PFSK-1 (cell line): Measurements from ENCODE around the gene CRADD.

ENCODE experiments used
- FOXP2 ChIP-seq: optimal IDR thresholded peaks from 2 replicates; pipeline ENCODE3; 2011; ENCODE audit warnings: borderline replicate concordance, control low read depth, inconsistent platforms; ENCODE audit not compliant: insufficient read depth; ENCODE audit errors: extremely low read length, extremely low read depth
- POLR2AphosphoS5 ChIP-seq: IDR thresholded peaks from 2 replicates; pipeline ENCODE4 v1.6.1; 2012; ENCODE audit warnings: low read depth, mild to moderate bottlenecking, control low read depth, low read length, moderate library complexity
- SIN3A ChIP-seq: IDR thresholded peaks from 2 replicates; pipeline ENCODE4 v1.6.1; 2012; ENCODE audit warnings: mild to moderate bottlenecking, low read length, moderate library complexity, borderline replicate concordance; ENCODE audit not compliant: insufficient read depth
- TAF1 ChIP-seq: IDR thresholded peaks from 2 replicates; pipeline ENCODE4 v1.6.1; 2012; ENCODE audit warnings: low read length, control low read depth, borderline replicate concordance; ENCODE audit not compliant: insufficient read depth
- TF ChIP-seq, protein P1 (sequence below), 2 experiments: IDR thresholded peaks; 2 replicates each; pipeline versions ENCODE4 v1.6.1 to v1.8.0; 2011 to 2012; ENCODE audit warnings: low read depth in 2 of 2, low read length in 2 of 2, control low read depth in 1 of 2, inconsistent platforms in 1 of 2, mild to moderate bottlenecking in 1 of 2, moderate library complexity in 1 of 2; ENCODE audit not compliant: insufficient read depth in 1 of 2

The CRADD gene

GRCh38 chr12:93827669-93828068 is 150.5 kb downstream of the CRADD start:
- TF ChIP-seq SIN3A (no peak), POLR2AphosphoS5 (no peak), FOXP2 (no peak), TAF1 (no peak)
- TF ChIP-seq, protein P1, sequence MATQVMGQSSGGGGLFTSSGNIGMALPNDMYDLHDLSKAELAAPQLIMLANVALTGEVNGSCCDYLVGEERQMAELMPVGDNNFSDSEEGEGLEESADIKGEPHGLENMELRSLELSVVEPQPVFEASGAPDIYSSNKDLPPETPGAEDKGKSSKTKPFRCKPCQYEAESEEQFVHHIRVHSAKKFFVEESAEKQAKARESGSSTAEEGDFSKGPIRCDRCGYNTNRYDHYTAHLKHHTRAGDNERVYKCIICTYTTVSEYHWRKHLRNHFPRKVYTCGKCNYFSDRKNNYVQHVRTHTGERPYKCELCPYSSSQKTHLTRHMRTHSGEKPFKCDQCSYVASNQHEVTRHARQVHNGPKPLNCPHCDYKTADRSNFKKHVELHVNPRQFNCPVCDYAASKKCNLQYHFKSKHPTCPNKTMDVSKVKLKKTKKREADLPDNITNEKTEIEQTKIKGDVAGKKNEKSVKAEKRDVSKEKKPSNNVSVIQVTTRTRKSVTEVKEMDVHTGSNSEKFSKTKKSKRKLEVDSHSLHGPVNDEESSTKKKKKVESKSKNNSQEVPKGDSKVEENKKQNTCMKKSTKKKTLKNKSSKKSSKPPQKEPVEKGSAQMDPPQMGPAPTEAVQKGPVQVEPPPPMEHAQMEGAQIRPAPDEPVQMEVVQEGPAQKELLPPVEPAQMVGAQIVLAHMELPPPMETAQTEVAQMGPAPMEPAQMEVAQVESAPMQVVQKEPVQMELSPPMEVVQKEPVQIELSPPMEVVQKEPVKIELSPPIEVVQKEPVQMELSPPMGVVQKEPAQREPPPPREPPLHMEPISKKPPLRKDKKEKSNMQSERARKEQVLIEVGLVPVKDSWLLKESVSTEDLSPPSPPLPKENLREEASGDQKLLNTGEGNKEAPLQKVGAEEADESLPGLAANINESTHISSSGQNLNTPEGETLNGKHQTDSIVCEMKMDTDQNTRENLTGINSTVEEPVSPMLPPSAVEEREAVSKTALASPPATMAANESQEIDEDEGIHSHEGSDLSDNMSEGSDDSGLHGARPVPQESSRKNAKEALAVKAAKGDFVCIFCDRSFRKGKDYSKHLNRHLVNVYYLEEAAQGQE (IDR thresholded peaks at IDR 0.05; ENCODE audit: insufficient read depth in 1 of 2, low read depth in 2 of 2, low read length in 2 of 2), result no peak

GRCh38 chr12:93829016-93829415 is 151.8 kb downstream of the CRADD start:
- TF ChIP-seq FOXP2 (no peak), POLR2AphosphoS5 (no peak), TAF1 (no peak), SIN3A (no peak)
- TF ChIP-seq, protein P1 (IDR thresholded peaks at IDR 0.05; ENCODE audit: insufficient read depth in 1 of 2, low read depth in 2 of 2, low read length in 2 of 2), result no peak

GRCh38 chr12:93831374-93831773 is 154.2 kb downstream of the CRADD start:
- no peak for TF ChIP-seq TAF1

GRCh38 chr12:93832131-93832530 is 155.0 kb downstream of the CRADD start:
- TF ChIP-seq SIN3A (no peak), FOXP2 (no peak), POLR2AphosphoS5 (no peak), TAF1 (no peak)
- TF ChIP-seq, protein P1 (IDR thresholded peaks at IDR 0.05; ENCODE audit: insufficient read depth in 1 of 2, low read depth in 2 of 2, low read length in 2 of 2), result no peak

DNA sequence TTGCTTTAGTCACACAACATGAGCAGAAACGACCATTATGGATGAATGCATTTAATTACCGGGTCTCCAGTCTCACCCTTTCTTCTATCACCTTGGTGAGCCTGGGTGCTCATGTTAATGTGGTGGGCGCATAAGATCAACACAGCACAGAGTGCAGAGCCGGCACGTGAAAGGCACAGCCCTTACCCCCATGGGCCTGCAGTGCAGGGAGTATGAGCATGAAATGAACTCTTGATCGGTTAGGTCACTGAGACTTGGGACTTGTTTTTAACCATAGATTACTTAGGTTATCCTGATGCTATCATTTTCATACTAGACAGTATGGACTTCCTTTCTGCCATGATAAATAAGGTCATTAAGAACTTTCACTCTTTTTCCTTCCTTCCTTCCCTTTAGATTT is 156.8 kb downstream of the CRADD start:
- TF ChIP-seq TAF1 (no peak), POLR2AphosphoS5 (no peak), FOXP2 (no peak), SIN3A (no peak)
- TF ChIP-seq, protein P1 (IDR thresholded peaks at IDR 0.05; ENCODE audit: insufficient read depth in 1 of 2, low read depth in 2 of 2, low read length in 2 of 2), result no peak
